Melanocyte of skin (primary cell): Measurements from ENCODE around the gene PRR33. TPM values are rescaled to one million over a fixed set of nuclear protein-coding genes. Genes with fewer than 3 reads are reported as not detected.

Experiments used
- small RNA-seq, 2 donors: library from RNA; depleted of rRNA; stranded (forward); fragments of <200 nt; gene quantifications; one replicate each; pipeline ENCODE3, GENCODE V24; 2012
- total RNA-seq, 2 donors: library from RNA; depleted of rRNA; stranded (reverse); fragments of >200 nt; gene quantifications; 2 replicates each; pipeline ENCODE4 v1.2.3, GENCODE V29; 2012

PRR33 gene
- not detected for total RNA-seq

DNA sequence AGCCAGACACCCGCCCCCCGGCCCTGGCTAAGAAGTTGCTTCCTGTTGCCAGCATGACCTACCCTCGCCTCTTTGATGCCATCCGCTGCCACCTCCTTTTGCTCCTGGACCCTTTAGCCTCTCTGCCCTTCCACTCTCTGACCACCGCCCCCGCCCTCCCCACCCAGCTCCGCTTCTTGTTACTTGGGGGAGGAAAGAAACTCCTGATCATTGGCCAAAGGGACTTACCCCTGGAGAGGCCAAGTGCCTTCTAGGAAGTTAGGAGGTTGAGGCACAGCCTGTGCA lies at the start of gene PRR33:
Gene PRR33 (minus strand): TSS at position 65 of the 285 bp plus-strand sequence. CDS start 1,311 bp downstream, outside the sequence.

DNA sequence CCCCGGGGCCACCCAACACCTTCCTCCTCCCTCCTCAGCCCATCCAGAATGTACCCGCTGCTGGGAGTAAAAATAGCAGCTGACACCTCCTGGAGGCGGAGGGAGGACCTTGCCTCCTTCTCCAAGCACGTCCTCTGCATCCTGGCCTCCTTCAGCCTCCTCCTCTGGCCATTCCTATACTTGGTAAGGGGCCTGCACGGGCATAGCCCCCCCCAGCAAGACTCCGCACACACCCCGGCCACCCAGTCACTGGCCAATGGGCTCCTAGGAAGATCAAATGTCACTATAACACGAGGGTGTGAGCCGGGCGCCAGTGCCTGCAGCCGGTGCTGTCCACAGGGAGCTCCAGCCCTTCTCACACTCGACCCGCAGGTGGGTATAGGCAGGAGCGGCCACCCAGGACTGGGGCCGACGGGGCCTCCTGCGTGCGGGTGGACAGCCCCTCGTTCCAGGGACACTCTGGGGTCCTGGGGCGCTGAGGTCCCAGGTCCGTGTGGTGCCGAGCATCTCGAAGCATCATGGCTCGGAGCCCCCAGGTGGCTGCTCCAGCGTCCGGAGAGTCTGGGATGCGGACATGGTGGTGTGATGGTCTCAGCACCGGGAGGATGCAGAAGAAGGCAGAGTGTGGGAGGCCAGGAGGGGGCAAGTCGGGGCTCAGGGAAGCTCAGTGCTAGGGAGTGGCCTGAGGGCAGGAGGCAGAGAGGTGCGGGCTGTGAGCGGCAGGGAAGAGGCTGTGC lies 27.9 kb upstream of the PRR33 start, which contains the start of gene TNNT3:
Gene TNNT3 (plus strand): TSS at position 313 of the 737 bp plus-strand sequence. CDS start 3,172 bp downstream, outside the sequence.

GRCh38 chr11:1852877-1853276 lies 38.8 kb downstream of the PRR33 start, which contains the start of gene LSP1:
TSS of gene LSP1 (plus strand) at chr11:1853084. CDS start at chr11:1853145, 61 bp downstream.

GRCh38 chr11:1838426-1839144 lies 53.1 kb downstream of the PRR33 start, which contains the start of gene TNNI2:
TSS of gene TNNI2 (plus strand) at chr11:1838981. CDS start at chr11:1839697, 716 bp downstream.

Small RNA genes lying within 50 kb of the gene (small RNA-seq; reads per million reads assigned to genes)
- gene AC051649.1 (0 reads per million in 2 donors), gene MIR4298 (0 reads per million in 2 donors)

Other genes starting within 250 kb of the PRR33 start
- not detected for gene KRTAP5-6, start 194.7 kb downstream of the PRR33 start, total RNA-seq
- under 1 TPM; 0.33 to 0.69 TPM for gene IFITM10, start 141.3 kb downstream of the PRR33 start, total RNA-seq
- gene CTSD, start 128.0 kb downstream of the PRR33 start, total RNA-seq: 100 to 1,000 TPM; 285 to 356 TPM
- gene SYT8, start 56.9 kb downstream of the PRR33 start, total RNA-seq: under 1 TPM in 1 of 2 donors, not detected in 1; under 0.01 TPM
- gene TNNI2, start 52.9 kb downstream of the PRR33 start, total RNA-seq: not detected
- gene LSP1, start 38.8 kb downstream of the PRR33 start, total RNA-seq: not detected
- not detected for gene TNNT3, start 27.8 kb upstream of the PRR33 start, total RNA-seq
- gene MRPL23, start 55.4 kb upstream of the PRR33 start, total RNA-seq: 100 to 1,000 TPM; 165 to 167 TPM
- gene H19, start 105.9 kb upstream of the PRR33 start, total RNA-seq: under 1 TPM; 0.33 to 0.34 TPM
- under 1 TPM; under 0.01 to 0.33 TPM for gene IGF2, start 247.5 kb upstream of the PRR33 start, total RNA-seq